ENCODE measurements around the gene UCK2.

Gene UCK2

GRCh38 chr1:165891111-165891860, 63.9 kb downstream of the UCK2 start:
- no peak overlapping the region for H3K27ac ChIP-seq (replicated peaks)
- no peaks in the 10 kb centered on the region for H3K27me3 ChIP-seq (ENCODE audit: insufficient read depth, poor library complexity, severe bottlenecking)
- TF ChIP-seq REST (IDR thresholded peaks at IDR 0.05; ENCODE audit: insufficient replicate concordance, low read depth) (no peak), SPI1 (IDR thresholded peaks at IDR 0.05; ENCODE audit: borderline replicate concordance, low read depth) (no peak), GABPA (IDR thresholded peaks at IDR 0.05; ENCODE audit: low read depth) (no peak), CTCF (IDR thresholded peaks at IDR 0.05; ENCODE audit: insufficient read depth, low read length) (no peak)
- no peak for DNase-seq (ENCODE audit: low read depth in 1 of 2, low spot score in 1 of 2)
- no peak overlapping the region for H3K4me3 ChIP-seq (replicated peaks; ENCODE audit: insufficient read depth, low read length)

GRCh38 chr1:165892935-165893334, 65.5 kb downstream of the UCK2 start:
- no peak for TF ChIP-seq REST (IDR thresholded peaks at IDR 0.05; ENCODE audit: insufficient replicate concordance, low read depth)
- TF ChIP-seq CTCF (IDR thresholded peaks at IDR 0.05; ENCODE audit: insufficient read depth, low read length): no peak
- TF ChIP-seq GABPA (IDR thresholded peaks at IDR 0.05; ENCODE audit: low read depth): no peak
- TF ChIP-seq POLR2AphosphoS5 (IDR thresholded peaks at IDR 0.05; ENCODE audit: low read depth): no peak
- TF ChIP-seq SPI1 (IDR thresholded peaks at IDR 0.05; ENCODE audit: borderline replicate concordance, low read depth): no peak
- Histone ChIP-seq H3K27ac (replicated peaks) (no peak overlapping the region), H3K27me3 (ENCODE audit: insufficient read depth, poor library complexity, severe bottlenecking) (no peaks in the 10 kb centered on the region), H3K4me3 (replicated peaks; ENCODE audit: insufficient read depth, low read length) (no peak overlapping the region)
- no peak for DNase-seq (ENCODE audit: low read depth in 1 of 2, low spot score in 1 of 2)

- no peak for DNase-seq (ENCODE audit: low read depth in 1 of 2, low spot score in 1 of 2)
- Histone ChIP-seq H3K4me3 (replicated peaks; ENCODE audit: insufficient read depth, low read length) (no peak overlapping the region), H3K27me3 (ENCODE audit: insufficient read depth, poor library complexity, severe bottlenecking) (no peaks in the 10 kb centered on the region), H3K27ac (replicated peaks) (no peak overlapping the region)
- no peak for TF ChIP-seq CTCF (IDR thresholded peaks at IDR 0.05; ENCODE audit: insufficient read depth, low read length)
- no peak for TF ChIP-seq REST (IDR thresholded peaks at IDR 0.05; ENCODE audit: insufficient replicate concordance, low read depth)
- TF ChIP-seq GABPA (IDR thresholded peaks at IDR 0.05; ENCODE audit: low read depth): no peak
These were observed 66.1 kb downstream of the UCK2 start for GRCh38 chr1:165893507-165893906.
